DMS53 treated with DMSO at 0.1 percent for 48 hours (cell line): ENCODE results near the gene IER3.

Experiments used
- DNase-seq: peaks from one replicate; lab custom pipeline; 2025; ENCODE audit not compliant: unreplicated experiment; lab: John Stamatoyannopoulos, UW

IER3 gene

GRCh38 chr6:30749554-30750378 lies 5.4 kb upstream of the IER3 start:
- DNase-seq: peak; percentile 78

DNA sequence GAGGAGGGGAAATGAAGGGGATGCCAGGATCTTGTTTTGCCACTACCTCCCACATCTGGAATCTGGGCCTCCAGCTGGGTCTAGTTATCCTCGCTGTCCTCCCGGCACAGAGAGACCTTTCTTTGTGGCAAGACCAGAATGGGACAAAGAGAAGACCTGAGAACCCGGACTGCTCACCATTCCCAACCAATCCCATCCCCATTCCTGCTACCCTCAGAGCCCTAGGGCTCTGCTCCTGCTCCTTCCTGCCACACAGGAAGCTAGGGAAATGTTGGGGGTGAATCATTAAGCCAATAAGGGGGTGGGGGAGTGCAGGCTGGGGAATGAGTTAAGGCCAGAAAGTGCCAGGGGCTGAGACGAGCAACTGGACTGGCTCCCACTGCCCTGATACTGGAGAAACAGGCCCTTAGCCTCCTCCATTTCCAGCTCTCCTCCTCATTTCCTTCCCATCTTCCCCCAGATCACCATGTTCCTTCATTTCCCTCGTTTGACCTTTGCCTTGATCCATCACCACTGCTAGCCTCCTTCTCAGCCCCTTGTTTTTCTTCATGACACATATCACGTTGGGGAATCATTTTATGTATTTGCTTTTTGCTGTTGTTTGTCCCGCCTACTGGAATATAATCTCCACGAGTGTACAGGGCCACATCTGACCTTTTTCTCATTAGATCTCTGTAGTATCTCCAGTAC lies 4.6 kb upstream of the IER3 start:
- no peak for DNase-seq

DNA sequence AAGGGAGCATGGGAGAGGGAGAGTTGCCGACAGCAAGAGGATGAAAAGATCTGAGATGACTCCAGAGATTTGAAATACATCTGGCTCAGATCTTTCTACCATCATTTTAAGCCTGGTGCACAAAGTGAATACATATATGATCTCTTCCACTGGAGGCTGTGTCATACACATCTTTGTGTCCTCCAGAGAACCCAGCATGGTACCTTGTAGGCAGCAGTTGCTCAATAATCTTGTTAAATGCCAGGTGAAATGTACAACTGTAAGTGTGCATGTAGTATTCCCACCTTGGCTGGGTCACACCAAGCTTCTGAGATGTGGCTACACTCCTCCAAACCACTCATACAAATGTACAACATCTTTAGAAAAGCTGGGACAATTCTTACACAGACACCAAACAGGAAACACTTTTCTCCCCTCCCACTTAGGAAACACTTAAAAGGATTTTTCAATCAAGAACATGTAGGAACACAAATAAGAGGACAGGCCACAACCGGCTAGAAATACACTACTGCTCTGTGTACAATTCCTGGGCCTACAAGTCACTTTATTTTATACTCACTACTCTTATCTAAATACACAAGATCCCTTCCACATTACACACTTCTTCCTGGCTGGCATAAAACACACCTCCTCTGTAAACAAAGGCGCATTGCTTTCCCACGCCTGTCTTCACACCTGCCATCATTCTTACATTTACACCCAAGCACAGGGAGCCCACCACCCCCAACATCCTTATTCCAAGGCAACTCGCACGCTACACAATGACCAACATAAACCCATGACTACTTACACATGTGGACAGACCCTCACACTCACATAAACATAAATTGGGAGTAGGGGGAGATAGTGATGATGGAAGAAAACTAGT lies 3.8 kb upstream of the IER3 start:
- peak; percentile 29 for DNase-seq

DNA sequence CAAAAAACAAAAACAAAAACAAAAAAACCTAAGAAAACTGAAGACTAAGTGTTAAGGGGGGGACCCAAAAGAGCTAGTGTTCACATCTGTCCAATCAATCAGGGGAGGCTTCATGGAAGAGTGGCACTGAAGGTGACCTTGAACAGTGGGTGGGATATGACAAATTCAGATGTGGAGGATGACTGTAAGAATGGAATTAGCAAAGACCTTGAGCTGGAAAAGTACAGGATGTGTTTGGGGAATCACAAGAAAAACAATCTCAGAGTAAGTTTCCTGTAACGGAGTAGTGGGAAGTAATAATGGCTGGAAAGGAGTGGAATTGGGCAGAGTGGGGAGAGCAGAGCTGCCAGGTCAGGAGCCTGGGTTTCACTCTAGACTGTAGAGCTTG lies 2.9 kb upstream of the IER3 start:
- DNase-seq: no peak

DNA sequence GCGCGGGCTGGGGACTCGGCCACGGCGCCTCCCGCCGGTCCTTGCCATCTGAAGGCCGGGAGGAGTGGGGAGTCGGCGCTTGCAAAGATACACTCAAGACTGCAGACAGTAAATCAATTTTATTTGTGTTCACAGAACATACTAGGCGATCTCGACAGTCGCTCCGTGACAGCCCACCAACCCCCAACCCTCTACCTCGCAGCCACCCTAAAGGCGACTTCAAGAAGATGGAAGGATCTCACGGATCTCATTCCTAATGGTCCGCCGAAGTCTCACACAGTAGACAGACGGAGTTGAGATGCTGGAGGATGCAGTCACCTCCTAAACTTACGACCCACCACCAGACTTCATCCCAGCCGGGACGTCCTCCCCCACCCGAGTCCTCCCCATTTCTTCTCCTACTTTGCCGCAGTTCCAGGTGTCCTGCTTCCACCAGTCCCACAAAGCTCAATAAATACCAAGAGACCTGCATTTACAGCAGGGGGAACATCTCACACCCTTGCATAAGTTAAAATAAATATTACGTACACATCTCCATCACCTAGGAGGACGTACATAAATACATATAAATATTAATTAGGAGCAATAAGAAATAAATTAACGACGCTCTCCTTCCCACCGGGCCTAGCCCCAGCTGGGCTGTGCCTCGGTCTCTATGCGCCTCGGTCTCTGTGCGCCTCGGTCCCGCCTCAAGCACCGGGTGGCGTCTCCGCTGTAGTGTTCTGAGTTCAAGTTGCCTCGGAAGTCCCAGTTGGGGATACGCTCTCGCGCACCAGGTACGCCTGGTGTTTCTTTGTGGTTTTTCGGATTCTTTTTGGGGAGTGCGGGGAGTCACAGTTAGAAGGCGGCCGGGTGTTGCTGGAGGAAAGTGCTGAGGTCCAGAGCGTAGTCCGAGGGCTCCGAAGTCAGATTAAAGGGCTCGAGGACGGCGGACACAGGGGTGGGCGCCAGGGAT lies 971 bp downstream of the IER3 start:
- DNase-seq: no peak

- DNase-seq: peak; percentile 90
These were observed 1.8 kb downstream of the IER3 start, which contains the start of gene FLOT1 for GRCh38 chr6:30742316-30743098. TSS of gene FLOT1 (minus strand) at chr6:30742687. CDS start at chr6:30742189, 498 bp downstream.

GRCh38 chr6:30741789-30742315 lies 2.5 kb downstream of the IER3 start:
- DNase-seq: no peak

DNA sequence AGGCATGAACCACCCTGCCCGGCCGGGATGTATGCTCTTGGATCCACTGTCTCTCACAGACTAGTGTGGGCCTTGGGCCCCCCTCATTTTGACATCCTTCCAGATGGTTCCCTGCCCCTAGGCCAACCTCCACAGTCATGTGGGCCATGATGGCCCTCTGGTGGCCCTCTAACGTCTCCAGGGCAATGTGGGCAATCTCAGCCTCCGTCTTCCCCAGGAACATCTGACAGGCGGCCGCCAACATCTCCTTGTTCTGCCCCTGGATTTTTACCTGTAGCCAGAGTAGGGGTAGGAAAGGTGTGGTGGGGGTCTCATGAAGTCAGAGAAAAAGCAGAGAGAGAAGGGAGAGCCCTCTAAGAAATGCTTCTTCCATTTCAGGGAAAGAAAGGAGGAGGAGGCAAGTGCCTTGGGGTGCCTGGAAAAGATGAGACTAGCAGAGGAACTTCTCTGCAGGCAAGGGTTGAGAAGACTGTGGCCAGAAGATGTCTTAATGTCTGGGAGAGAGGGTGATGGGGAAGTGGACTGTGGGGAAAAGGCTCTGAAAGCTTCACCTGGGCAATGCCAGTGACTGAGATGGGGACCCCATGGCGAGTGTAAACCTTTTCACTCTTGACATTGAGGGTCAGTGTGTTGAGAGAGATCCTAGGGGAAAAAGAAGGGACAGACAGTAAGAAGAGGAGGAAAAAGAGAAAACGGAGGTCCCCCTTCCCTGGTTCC lies 3.1 kb downstream of the IER3 start:
- DNase-seq: no peak

- DNase-seq: no peak
These were observed 3.8 kb downstream of the IER3 start for GRCh38 chr6:30740540-30740870.

DNA sequence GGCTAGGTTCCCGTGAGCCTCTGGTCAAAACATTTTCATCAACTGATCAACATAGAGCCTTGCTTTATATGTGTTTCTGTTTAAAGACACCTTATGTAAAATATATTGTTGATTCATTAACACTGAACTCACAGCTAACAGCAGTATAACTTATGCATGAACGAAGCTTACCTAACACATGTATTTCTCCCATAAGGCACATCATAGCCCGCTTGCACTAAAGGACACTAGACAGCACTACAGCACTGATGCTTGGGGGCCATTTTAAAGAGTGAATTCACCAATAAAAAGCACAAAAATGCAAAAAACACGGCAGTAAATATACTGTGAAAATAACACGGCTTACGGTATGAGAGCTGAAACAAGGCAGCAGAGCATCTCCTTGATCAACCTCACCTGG lies 5.8 kb downstream of the IER3 start:
- no peak for DNase-seq

DNA sequence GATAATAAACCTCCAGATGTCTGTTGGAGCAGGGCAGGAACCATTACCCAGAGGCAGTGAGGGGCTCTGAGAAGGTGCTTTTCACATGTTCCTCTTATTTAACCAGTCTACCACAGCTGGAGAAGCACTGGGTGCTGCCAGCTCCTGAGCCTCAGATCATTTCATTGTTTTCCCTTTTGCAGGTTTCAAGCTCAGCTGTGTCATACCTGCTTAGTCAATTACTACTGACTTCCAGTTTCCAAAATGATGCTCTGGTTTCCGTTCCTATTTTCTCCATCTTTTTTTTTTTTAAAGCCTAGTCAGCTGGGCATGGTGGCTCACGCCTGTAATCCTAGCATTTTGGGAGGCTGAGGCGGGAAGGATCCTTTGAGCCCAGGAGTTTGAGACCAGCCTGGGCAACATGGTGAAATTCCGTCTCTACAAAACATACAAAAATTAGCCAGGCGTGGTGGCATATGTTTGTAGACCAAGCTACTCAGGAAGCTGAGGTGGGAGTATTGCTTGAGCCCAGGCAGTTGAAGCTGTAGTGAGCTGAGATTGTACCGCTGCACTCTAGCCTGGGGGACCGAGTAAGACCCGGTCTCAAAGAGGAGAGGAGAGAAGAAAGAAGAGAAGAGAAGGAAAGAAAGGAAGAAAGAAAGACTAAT lies 8.6 kb downstream of the IER3 start:
- no peak for DNase-seq

GRCh38 chr6:30732237-30732943 lies 12.0 kb downstream of the IER3 start:
- no peak for DNase-seq

GRCh38 chr6:30730601-30731435 lies 13.5 kb downstream of the IER3 start:
- peak; percentile 92 for DNase-seq

DNA sequence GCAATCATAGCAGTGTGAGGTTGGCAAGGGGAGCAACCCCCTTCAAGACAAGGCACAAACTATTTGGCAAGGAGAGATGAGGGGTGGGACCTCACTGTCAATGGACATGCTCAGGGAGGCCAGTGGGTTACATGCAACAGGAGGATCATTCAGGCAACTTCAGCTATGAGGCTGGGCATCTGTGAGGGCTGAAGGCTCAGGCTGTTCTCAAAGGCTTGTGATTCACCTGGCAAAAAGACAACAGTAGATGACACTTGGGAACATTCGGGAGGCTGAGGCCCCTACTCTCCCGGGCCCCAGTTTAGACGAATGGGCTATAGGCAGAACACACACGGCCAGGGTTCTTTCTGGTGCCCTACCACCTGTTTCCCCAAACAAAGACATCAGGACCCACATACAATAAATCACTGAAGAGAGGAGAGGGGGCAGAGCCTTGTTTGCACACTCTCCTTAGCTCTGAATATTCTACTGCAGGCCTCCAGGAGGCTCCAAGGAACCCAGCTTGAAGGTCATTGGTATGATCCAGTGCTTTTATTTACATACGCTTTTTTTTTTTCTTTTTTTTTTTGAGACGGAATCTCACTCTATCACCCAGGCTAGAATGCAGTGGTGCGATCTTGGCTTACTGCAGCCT lies 16.3 kb downstream of the IER3 start:
- DNase-seq: no peak

DNA sequence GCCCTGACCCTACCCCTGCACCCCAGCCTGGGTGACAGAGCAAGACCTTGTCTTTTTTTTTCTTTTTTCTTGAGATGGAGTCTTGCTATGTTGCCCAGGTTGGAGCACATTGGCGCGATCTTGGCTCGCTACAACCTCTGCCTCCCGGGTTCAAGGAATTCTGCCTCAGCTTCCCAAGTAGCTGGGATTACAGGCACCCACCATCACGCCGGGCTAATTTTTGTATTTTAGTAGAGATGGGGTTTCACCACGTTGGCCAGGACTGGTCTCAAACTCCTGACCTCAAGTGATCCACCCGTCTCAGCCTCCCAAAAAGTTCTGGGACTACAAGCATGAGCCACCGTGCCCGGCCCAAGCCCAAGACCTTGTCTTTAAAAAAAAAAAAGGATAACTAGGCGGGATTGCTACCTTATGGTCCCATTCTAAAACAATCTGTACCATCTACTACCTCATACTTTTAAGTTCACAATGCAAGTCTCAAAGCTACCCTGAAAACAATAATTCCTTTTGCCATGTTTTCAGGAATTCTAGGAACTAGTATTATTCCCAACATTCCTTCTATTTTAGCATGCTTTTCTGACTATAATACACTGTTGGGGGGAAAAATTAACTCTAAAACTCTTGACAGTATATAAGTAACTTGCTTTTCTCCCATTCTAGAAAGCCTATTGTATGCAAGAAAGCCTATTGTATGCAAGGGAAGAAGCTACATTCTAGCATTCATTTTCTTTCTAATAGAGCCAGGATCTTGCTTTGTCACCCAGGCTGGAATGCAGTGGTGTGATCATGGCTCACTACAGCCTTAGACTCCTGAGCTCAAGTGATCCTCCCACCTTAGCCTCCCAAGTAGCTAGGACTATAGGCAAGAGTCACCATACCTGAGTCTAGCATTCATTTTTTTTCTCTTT lies 17.6 kb downstream of the IER3 start:
- no peak for DNase-seq
